Naive thymus-derived CD8-positive, alpha-beta T cell (primary cell): Measurements from ENCODE around the gene ZNF625. TPM values are rescaled to one million over a fixed set of nuclear protein-coding genes. Genes with fewer than 3 reads are reported as not detected.
A peak's percentile ranks its signal among the peaks of the same experiment; 100 is the strongest.

ENCODE experiments used
- ATAC-seq, 2 donors: fragments of 150-1000 bp; cut with Tn5 transposase in 1 of 2; sonication (Bioruptor Pico), chemical (Tn5 transposase) in 1 of 2; 1 replicate in 1 of 2; 2 replicates in 1 of 2; pipeline ENCODE4 v1.10.0; 2021; ENCODE audit warnings: mild to moderate bottlenecking in 2 of 2, moderate library complexity in 2 of 2
- POLR2A ChIA-PET: fragments of 350-600 bp; sonication (Branson Sonifier 250); formaldehyde crosslinking; loops from one replicate; lab custom pipeline; 2021; ENCODE audit warnings: antibody characterized with exemption; lab: Charles Lee
- DNase-seq, 10 donors: peaks; one replicate each; pipeline versions ENCODE4 v3.0.0 to v3.0.0-alpha.2; 2020 to 2022
- H3K27ac Mint-ChIP-seq, 10 donors: one replicate each; pipeline ENCODE4 v1.8.0; 2020 to 2022; ENCODE audit warnings: mild to moderate bottlenecking in 10 of 10, mixed read lengths in 10 of 10, moderate library complexity in 4 of 10, inconsistent platforms in 1 of 10
- H3K27me3 Mint-ChIP-seq, 5 donors: one replicate each; pipeline ENCODE4 v1.8.0; 2021 to 2022; ENCODE audit warnings: mixed read lengths in 5 of 5
- H3K36me3 Mint-ChIP-seq, 3 donors: one replicate each; pipeline ENCODE4 v1.8.0; 2020 to 2022; ENCODE audit warnings: mixed read lengths in 3 of 3, mild to moderate bottlenecking in 2 of 3, inconsistent platforms in 1 of 3
- H3K4me1 Mint-ChIP-seq, 4 donors: one replicate each; pipeline ENCODE4 v1.8.0; 2021 to 2022; ENCODE audit warnings: mixed read lengths in 4 of 4
- H3K4me3 Mint-ChIP-seq, 10 donors: one replicate each; pipeline ENCODE4 v1.8.0; 2020 to 2022; ENCODE audit warnings: mild to moderate bottlenecking in 10 of 10, mixed read lengths in 10 of 10, moderate library complexity in 6 of 10, inconsistent platforms in 1 of 10
- H3K9me3 Mint-ChIP-seq, 9 donors: one replicate each; pipeline ENCODE4 v1.8.0; 2020 to 2022; ENCODE audit warnings: mixed read lengths in 9 of 9, mild to moderate bottlenecking in 3 of 9, inconsistent platforms in 1 of 9, moderate library complexity in 1 of 9
- polyA plus RNA-seq, 3 donors: library from polyadenylated mRNA; unstranded; fragments of 300-500 nt; fragmentation: Illumina TruSeq; gene quantifications; one replicate each; pipeline ENCODE4 v1.2.3, GENCODE V29; 2021
- total RNA-seq, 8 experiments: library from RNA in 2 of 8; stranded (reverse) in 2 of 8; gene quantifications; one replicate each; pipeline ENCODE4 v1.2.3 and lab custom pipeline; 2021 to 2026

ZNF625 gene
- total and polyA plus RNA-seq, 5 experiments from 2014 or later = 0.52 to 5.5 (median 0.82) TPM

GRCh38 chr19:12162882-12163806, 6.6 kb upstream of the ZNF625 start, which contains the start of gene ZNF136:
Gene ZNF136, plus strand, starts transcription at chr19:12163096. Its CDS starts 108 bp downstream, at chr19:12163204.
- peaks cover 0 to 21% (median 0%) of the 10 kb centered on the region in 3 donors for H3K36me3 Mint-ChIP-seq
- POLR2A ChIA-PET = interaction anchor here (0.6 to 2.2 kb wide), 16 partner anchors 13 to 424 kb away, joined by 3 to 23 read pairs (median 4); partner anchors contain the start of genes ZNF20, ZNF44, ZNF443 and ZNF563
- peak within 1 kb of the TSS; percentile 93 to 100 (median 97) for H3K4me3 Mint-ChIP-seq
- no peaks in the 10 kb centered on the region for H3K9me3 Mint-ChIP-seq
- peak within 1 kb of the TSS; percentile 96 to 99 (median 98) for H3K27ac Mint-ChIP-seq
- peak; percentile 99 for ATAC-seq
- no peaks in the 10 kb centered on the region for H3K27me3 Mint-ChIP-seq
- H3K4me1 Mint-ChIP-seq = peaks cover 18 to 52% (median 51%) of the 10 kb centered on the region in 4 donors
- DNase-seq = peak; percentile 83 to 97 (median 91)

GRCh38 chr19:12162513-12162881, 6.0 kb upstream of the ZNF625 start:
- Mint-ChIP-seq H3K4me1 (peaks cover 18 to 49% (median 48%) of the 10 kb centered on the region in 4 donors), H3K27me3 (no peaks in the 10 kb centered on the region), H3K9me3 (no peaks in the 10 kb centered on the region), H3K36me3 (peaks cover 0 to 18% (median 0%) of the 10 kb centered on the region in 3 donors), H3K27ac (peak overlapping the region; percentile 96 to 99 (median 98)), H3K4me3 (peak overlapping the region; percentile 89 to 100 (median 97))
- DNase-seq = no peak
- ATAC-seq = peak in 1 of 2 donors; percentile 4
- POLR2A ChIA-PET = interaction anchor here (0.7 to 2.2 kb wide), 15 partner anchors 12 to 425 kb away, joined by 3 to 23 read pairs (median 4); partner anchors contain the start of genes ZNF20, ZNF44, ZNF443 and ZNF563

GRCh38 chr19:12159773-12160414, 3.4 kb upstream of the ZNF625 start:
- peaks cover 16 to 38% (median 36%) of the 10 kb centered on the region in 4 donors for H3K4me1 Mint-ChIP-seq
- peak overlapping the region in 3 of 10 donors; percentile 11 to 40 (median 20) for H3K4me3 Mint-ChIP-seq
- H3K27me3 Mint-ChIP-seq = peaks cover 0 to 3% (median 0%) of the 10 kb centered on the region in 5 donors
- H3K9me3 Mint-ChIP-seq = no peaks in the 10 kb centered on the region
- POLR2A ChIA-PET = interaction anchor here (0.8 to 1.4 kb wide), 4 partner anchors 9 to 271 kb away, joined by 3 to 4 read pairs (median 3); no protein-coding TSS in a partner anchor
- peaks cover 0 to 4% (median 0%) of the 10 kb centered on the region in 3 donors for H3K36me3 Mint-ChIP-seq
- ATAC-seq (no peak), DNase-seq (peak in 1 of 10 donors; percentile 11)
- H3K27ac Mint-ChIP-seq = peak overlapping the region in 1 of 10 donors; percentile 15

GRCh38 chr19:12155324-12155860, 1.1 kb downstream of the ZNF625 start:
- POLR2A ChIA-PET = interaction anchor here (0.6 to 1.2 kb wide), 3 partner anchors 9 to 177 kb away, joined by 4 to 6 read pairs (median 5); no protein-coding TSS in a partner anchor
- peak; percentile 31 for ATAC-seq
- Mint-ChIP-seq H3K27ac (peak overlapping the region in 9 of 10 donors; percentile 16 to 76 (median 53)), H3K9me3 (peaks cover 0 to 2% (median 0%) of the 10 kb centered on the region in 9 donors), H3K4me1 (peaks cover 8 to 26% (median 19%) of the 10 kb centered on the region in 4 donors), H3K36me3 (peaks cover 3 to 11% (median 9%) of the 10 kb centered on the region in 3 donors), H3K4me3 (peak overlapping the region; percentile 68 to 91 (median 84)), H3K27me3 (peaks cover 0 to 3% (median 0%) of the 10 kb centered on the region in 5 donors)
- no peak for DNase-seq

- DNase-seq (no peak), ATAC-seq (no peak)
- Mint-ChIP-seq H3K9me3 (peaks cover 0 to 27% (median 14%) of the 10 kb centered on the region in 9 donors), H3K4me3 (no peak overlapping the region), H3K27me3 (no peaks in the 10 kb centered on the region), H3K27ac (no peak overlapping the region), H3K36me3 (peaks cover 25 to 33% (median 33%) of the 10 kb centered on the region in 3 donors), H3K4me1 (peaks cover 9 to 16% (median 11%) of the 10 kb centered on the region in 4 donors)
- POLR2A ChIA-PET = no interaction called here
Measured at GRCh38 chr19:12145348-12145747, 11.2 kb downstream of the ZNF625 start.

GRCh38 chr19:12141405-12141736, 15.2 kb downstream of the ZNF625 start:
- peaks cover 14 to 26% (median 22%) of the 10 kb centered on the region in 3 donors for H3K36me3 Mint-ChIP-seq
- H3K4me1 Mint-ChIP-seq = peaks cover 17 to 43% (median 36%) of the 10 kb centered on the region in 4 donors
- DNase-seq (no peak), ATAC-seq (no peak)
- H3K27me3 Mint-ChIP-seq = no peaks in the 10 kb centered on the region
- POLR2A ChIA-PET = interaction anchor here (0.6 to 2.4 kb wide), 8 partner anchors 15 to 354 kb away, joined by 3 to 8 read pairs (median 4); partner anchors contain the start of genes ZNF625 and ZNF763
- peak overlapping the region in 4 of 10 donors; percentile 7 to 88 (median 63) for H3K27ac Mint-ChIP-seq
- H3K4me3 Mint-ChIP-seq = peak overlapping the region; percentile 84 to 97 (median 91)
- peaks cover 0 to 16% (median 8%) of the 10 kb centered on the region in 9 donors for H3K9me3 Mint-ChIP-seq

- H3K27me3 Mint-ChIP-seq = no peaks in the 10 kb centered on the region
- H3K9me3 Mint-ChIP-seq = peaks cover 0 to 12% (median 7%) of the 10 kb centered on the region in 9 donors
- H3K4me3 Mint-ChIP-seq = peak overlapping the region; percentile 84 to 97 (median 91)
- H3K36me3 Mint-ChIP-seq = peaks cover 8 to 23% (median 19%) of the 10 kb centered on the region in 3 donors
- DNase-seq (peak; percentile 75 to 92 (median 80)), ATAC-seq (peak; percentile 66 to 80)
- H3K4me1 Mint-ChIP-seq = peaks cover 17 to 43% (median 36%) of the 10 kb centered on the region in 4 donors
- POLR2A ChIA-PET = interaction anchor here (0.6 to 2.4 kb wide), 16 partner anchors 16 to 374 kb away, joined by 3 to 8 read pairs (median 4); partner anchors contain the start of genes ZNF136, ZNF441, ZNF625 and ZNF700
- peak overlapping the region in 9 of 10 donors; percentile 40 to 93 (median 79) for H3K27ac Mint-ChIP-seq
Measured at GRCh38 chr19:12140545-12141404, 15.8 kb downstream of the ZNF625 start.

GRCh38 chr19:12139885-12140544, 16.5 kb downstream of the ZNF625 start, which contains the start of gene ZNF20:
Gene ZNF20, minus strand, starts transcription at chr19:12140350. Its CDS starts 168 bp downstream, at chr19:12140182.
- H3K4me1 Mint-ChIP-seq = peaks cover 17 to 43% (median 36%) of the 10 kb centered on the region in 4 donors
- POLR2A ChIA-PET = interaction anchor here (0.6 to 2.4 kb wide), 16 partner anchors 16 to 373 kb away, joined by 3 to 8 read pairs (median 4); partner anchors contain the start of genes ZNF136, ZNF441, ZNF625 and ZNF700
- peaks cover under 1 to 22% (median 19%) of the 10 kb centered on the region in 3 donors for H3K36me3 Mint-ChIP-seq
- ATAC-seq = peak; percentile 84 to 91
- peaks cover 0 to 6% (median under 1%) of the 10 kb centered on the region in 9 donors for H3K9me3 Mint-ChIP-seq
- DNase-seq = peak; percentile 74 to 92 (median 80)
- peak within 1 kb of the TSS; percentile 84 to 97 (median 91) for H3K4me3 Mint-ChIP-seq
- peak within 1 kb of the TSS; percentile 40 to 93 (median 73) for H3K27ac Mint-ChIP-seq
- no peaks in the 10 kb centered on the region for H3K27me3 Mint-ChIP-seq

- Mint-ChIP-seq H3K27ac (peak overlapping the region in 7 of 10 donors; percentile 34 to 85 (median 53)), H3K27me3 (no peaks in the 10 kb centered on the region), H3K4me3 (peak overlapping the region; percentile 84 to 97 (median 91)), H3K4me1 (peaks cover 17 to 43% (median 36%) of the 10 kb centered on the region in 4 donors), H3K9me3 (peaks cover 0 to 10% (median 1%) of the 10 kb centered on the region in 9 donors), H3K36me3 (peaks cover 0 to 28% (median 26%) of the 10 kb centered on the region in 3 donors)
- DNase-seq (peak in 2 of 10 donors; percentile 16 to 18), ATAC-seq (no peak)
- POLR2A ChIA-PET = interaction anchor here (1.1 to 2.3 kb wide), 5 partner anchors 24 to 254 kb away, joined by 4 to 8 read pairs (median 7); partner anchors contain the start of genes ZNF136 and ZNF844
Measured at GRCh38 chr19:12139269-12139668, 17.3 kb downstream of the ZNF625 start.
